ENCODE data around the gene CAPN15.
"Not testable (repeated sequence)": the region's sequence is repeated elsewhere in the genome, so short reads cannot be mapped to it uniquely, and the experiment has no call there.

The CAPN15 gene

DNA sequence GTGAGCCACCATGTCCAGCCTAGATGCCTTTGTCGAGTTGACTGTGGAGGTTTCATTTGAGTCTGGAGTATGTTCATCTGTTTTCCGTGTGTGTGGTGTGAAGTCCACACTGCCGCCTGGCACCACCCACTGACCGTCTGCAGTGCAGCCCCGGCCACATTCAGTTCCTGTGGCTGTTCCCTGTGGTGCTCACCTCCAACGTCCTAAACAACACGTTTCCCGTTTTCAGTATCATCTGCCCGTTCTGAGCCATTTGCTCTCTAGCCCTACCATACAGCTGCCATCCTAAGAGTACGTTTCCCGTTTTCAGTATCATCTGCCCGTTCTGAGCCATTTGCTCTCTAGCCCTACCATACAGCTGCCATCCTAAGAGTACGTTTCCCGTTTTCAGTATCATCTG lies 20.0 kb upstream of the CAPN15 start:
- DNase-seq (ENCODE audit: low spot score), result not testable (repeated sequence)

DNA sequence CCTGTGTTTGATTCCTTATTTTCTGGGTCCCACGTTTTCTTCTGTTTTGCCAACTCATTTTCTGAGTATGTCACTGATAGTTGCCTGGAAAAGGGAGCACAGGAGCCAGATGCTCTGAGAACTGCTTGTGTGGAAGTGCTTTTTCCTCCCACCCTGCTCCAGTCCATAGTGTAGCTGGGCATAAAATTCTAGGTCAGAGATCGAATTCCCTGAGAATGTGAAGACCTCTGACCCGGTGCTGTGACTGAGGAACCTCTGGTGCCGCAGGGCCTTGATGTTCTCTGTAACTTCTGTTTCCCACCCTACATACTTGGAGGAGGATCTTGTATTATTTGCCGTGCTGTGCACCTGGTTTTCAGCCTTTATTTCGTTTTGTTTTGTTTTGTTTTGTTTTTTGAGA lies 19.5 kb upstream of the CAPN15 start:
- DNase-seq (ENCODE audit: low spot score), result no peak

DNA sequence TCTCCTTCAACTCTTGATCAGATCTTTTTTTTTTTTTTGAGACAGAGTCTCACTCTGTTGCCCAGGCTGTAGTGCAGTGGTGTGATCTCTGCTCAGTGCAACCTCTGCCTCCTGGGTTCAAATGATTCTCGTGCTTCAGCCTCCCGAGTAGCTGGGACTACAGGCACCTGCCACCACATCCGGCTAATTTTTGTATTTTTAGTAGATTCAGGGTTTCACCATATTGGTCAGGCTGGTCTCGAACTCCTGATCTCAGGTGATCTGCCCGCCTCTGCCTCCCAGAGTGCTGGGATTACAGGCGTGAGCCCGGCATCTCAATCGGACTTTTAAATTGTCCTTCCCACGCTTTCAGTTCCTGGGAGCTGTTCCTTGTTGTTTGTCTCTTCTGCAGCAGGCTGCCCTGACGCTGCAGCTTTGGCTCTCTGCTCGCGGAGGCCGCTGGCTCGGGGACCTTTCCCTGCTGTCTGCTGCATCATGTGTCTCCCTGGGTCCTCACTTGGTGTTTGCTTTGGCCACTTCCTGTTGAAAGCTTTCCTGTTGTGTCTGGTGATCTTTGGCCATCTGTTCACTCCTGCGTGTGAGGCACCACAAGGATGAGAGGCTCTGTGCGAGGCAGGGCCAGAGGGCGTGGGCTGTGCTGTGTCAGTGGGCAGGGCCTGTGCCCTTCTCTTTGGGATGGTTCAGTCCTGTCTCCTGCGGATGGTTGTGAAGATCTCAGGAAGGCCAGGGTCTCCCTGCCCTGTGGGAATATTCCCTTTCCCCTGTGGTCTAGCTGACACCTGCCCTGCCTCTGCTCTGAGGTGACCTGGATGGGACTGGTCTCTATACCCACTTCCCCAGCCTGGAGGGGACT lies 18.4 kb upstream of the CAPN15 start:
- DNase-seq (ENCODE audit: low spot score), result no peak

DNA sequence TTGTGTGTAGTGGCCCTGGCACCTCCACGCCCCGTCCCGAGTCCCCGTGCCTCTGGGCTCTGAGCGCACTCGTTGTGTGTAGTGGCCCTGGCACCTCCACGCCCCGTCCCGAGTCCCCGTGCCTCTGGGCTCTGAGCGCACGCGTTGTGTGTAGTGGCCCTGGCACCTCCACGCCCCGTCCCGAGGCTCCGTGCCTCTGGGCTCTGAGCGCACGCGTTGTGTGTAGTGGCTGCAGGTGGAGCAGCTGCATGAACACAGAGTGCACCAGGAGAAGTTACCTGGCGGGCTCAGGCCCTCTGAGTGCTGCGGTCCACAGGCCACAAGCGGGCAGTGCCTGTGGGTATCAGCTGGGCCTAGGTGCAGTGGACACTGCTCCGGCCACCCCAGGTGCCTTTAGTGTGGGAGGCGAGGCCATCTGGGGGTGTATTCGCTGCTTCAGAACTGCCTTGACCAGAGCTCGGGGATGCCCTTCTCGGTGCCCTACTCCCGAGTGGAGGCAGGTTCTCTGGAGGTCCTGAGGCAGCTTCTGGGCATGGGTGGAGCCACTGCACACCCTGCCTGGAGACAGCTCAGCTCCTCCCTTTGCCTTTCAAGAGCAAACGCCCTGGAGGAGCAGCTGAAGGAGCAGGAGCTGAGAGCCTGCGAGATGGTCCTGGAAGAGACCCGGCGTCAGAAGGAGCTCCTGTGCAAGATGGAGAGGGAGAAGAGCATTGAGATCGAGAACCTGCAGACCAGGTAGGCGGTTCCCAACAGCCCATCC lies 17.3 kb upstream of the CAPN15 start:
- no peak for DNase-seq (ENCODE audit: low spot score)

DNA sequence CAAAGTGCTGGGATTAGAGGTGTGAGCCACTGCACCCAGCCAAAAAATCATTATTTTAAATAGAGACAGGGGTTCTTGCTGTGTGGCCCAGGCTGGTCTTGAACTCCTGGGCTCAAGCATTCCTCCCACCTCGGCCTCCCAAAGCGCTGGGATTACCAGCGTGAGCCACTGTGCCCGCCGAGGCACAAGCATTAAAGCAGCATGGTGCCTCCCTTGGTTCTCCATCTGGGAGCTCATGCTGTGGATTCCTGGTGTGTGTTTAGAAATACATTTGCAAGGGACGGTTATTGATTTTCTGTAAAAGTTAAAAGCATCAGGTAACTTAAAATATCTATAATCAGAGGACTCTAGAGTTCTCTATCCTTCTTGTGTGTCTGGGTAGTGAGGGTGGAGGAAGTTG lies 14.7 kb upstream of the CAPN15 start:
- DNase-seq (ENCODE audit: low spot score), result no peak

DNA sequence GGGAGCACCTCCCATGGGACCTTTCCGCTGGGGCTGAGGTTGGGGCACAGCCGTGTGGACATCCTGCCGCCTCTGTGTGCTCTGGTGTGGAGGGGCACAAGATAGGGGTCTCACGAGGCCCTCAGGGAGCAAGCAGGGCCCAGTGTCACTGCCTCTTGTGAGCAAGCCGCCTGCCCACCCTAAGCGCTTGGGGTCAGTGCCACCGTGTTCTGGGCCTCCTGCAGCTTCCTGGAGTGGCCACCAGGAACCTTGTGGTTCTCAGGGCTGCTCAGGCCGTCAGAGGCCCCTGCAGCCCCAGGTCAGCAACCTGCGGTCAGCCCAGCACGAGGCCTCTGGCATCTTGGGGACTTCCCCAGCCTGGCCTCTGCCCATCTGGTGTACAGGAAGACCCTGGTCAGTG lies 13.6 kb upstream of the CAPN15 start:
- no peak for DNase-seq (ENCODE audit: low spot score)

DNA sequence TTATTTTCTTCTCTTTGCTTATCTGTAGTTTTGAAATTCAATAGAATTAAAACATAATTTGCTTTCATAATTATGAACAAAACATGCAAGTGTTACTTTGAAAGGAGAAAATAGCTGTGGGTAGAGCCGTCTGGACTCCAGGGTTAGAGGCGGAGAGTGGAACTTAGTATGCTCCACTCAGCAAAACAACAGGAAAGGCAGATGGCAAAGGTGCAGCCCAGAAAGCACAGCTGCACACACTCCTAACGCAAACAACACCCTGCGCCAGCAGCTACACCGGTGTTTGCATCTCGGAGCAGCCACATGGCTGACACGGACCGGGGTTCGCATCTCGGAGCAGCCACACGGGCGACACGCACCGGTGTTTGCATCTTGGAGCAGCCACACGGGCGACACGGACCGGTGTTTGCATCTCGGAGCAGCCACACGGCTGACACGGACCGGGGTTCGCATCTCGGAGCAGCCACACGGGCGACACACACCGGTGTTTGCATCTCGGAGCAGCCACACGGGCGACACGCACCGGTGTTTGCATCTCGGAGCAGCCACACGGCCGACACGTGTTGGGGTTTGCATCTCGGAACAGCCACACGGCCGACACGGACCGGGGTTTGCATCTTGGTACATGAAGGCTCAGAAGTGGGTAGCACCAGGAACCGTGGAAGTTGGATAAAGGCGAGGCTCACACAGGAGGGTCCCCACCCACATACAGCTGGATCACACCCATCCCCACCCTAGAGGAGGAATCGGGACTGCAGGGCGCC lies 12.2 kb upstream of the CAPN15 start:
- no peak for DNase-seq (ENCODE audit: low spot score)

DNA sequence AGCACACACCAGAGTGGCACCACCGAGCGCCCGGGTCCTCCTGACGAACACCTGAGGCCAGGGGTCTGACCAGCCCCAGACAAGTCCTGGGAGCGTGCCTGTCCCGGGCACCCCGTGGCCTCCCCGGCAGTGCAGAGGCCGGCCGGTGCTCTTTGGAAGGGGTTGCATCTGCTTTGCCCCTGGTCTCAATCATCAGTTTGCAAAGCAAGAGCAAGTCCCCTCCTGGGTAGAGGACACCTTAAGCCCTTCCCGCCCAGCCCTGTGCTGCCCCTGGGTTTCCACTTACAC lies 11.6 kb upstream of the CAPN15 start:
- no peak for DNase-seq (ENCODE audit: low spot score)

DNA sequence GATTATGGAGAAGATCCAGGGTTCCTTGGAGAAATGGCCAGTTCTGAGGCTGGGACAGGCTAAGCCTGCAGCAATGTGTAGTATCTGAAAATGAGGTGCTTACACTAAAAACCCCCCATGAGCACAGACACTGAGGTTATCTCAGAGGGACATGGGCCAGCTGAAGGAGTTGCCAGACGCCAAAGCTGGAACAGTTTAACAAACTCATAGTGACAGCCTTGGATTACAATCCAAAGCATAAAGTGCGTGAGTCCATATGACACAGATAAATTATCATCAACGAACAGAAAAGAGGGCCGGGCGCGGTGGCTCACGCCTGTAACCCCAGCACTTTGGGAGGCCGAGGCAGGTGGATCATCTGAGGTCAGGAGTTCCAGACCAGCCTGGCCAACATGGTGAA lies 11.2 kb upstream of the CAPN15 start:
- DNase-seq (ENCODE audit: low spot score), result no peak

DNA sequence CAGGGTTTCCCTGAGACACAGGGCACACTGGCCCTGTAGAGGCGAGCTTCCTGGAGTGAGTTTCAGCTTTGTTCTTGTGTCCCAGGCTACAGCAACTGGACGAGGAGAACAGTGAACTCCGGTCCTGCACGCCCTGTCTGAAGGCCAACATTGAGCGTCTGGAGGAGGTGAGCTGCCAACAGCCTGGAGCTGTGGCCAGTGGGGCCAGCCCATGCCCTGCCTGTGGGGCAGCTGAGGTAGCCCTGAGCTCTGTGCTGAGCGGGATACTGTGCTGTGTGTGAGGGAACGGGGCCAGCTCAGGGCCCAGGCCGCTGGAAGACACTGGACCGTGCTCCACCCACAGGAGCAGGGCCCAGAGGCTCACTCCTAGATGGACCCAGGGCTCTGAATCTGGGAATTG lies 8.7 kb upstream of the CAPN15 start:
- no peak for DNase-seq (ENCODE audit: low spot score)

DNA sequence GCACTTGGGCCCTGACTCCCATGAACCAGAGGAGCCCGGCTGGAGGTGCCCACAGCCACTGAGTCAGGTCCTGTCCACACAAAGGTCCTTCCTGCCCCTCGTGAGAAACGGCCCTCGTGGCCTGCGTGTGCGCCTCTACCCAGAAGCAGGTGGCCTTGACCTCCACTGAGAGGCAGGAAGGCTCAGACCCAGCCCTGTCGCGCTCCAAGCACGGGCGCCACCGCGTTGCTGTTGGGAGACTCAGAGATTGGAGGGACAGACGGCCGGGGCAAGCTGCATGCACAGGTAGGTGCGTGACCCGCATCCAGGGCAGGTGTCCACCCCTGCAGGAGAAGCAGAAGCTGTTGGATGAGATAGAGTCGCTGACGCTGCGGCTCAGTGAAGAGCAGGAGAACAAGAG lies 8.1 kb upstream of the CAPN15 start:
- no peak for DNase-seq (ENCODE audit: low spot score)

DNA sequence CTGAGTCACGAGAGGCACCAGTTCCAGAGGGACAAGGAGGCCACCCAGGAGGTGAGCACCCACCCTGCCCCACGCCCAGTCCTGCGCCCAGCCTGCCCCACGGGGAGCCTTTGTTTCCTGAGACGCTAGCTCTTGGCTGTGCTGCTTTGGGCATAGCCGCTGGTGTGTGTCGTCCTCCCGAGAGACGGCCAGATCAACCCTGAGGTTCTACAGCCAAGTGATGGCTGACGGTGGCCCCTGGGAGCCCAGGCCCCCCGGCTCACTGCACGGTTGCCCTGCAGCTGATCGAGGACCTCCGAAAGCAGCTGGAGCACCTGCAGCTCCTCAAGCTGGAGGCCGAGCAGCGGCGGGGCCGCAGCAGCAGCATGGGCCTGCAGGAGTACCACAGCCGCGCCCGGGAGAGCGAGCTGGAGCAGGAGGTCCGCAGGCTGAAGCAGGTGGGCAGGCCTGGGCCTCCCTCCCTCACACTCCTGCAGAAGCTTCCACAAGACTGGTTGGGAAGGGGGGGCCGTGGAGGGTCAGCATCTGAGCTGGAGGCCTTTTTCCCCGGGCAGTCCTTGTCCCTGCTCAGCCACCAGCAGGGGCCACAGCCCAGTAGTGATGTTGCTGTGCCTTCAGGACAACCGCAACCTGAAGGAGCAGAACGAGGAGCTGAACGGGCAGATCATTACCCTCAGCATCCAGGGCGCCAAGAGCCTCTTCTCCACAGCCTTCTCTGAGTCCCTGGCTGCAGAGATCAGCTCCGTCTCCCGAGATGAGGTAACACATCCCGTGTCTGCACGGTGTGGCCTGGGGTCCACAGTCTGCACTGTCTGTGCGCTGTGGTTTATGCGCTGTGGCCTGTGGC lies 7.4 kb upstream of the CAPN15 start:
- no peak for DNase-seq (ENCODE audit: low spot score)

DNA sequence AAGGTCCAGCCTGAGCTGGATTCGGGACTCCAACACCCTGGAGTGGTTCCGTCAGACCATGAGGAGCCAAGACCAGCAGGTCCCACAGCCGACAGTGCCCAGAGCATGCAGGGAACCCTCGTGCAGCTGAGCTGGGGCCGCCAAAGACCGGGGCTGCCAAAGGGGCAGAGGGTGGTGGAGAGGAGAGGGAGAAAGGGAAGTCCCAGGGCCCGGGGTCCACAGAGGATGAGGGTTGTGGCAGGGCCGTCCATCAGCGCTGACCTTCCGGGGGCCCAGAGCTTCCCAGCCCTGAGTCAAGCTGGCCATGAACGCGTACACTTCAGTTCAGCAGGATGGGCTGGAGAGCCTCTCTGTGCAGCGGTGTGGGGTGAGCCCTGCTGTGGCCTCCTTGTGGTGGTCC lies 6.7 kb upstream of the CAPN15 start:
- no peak for DNase-seq (ENCODE audit: low spot score)

DNA sequence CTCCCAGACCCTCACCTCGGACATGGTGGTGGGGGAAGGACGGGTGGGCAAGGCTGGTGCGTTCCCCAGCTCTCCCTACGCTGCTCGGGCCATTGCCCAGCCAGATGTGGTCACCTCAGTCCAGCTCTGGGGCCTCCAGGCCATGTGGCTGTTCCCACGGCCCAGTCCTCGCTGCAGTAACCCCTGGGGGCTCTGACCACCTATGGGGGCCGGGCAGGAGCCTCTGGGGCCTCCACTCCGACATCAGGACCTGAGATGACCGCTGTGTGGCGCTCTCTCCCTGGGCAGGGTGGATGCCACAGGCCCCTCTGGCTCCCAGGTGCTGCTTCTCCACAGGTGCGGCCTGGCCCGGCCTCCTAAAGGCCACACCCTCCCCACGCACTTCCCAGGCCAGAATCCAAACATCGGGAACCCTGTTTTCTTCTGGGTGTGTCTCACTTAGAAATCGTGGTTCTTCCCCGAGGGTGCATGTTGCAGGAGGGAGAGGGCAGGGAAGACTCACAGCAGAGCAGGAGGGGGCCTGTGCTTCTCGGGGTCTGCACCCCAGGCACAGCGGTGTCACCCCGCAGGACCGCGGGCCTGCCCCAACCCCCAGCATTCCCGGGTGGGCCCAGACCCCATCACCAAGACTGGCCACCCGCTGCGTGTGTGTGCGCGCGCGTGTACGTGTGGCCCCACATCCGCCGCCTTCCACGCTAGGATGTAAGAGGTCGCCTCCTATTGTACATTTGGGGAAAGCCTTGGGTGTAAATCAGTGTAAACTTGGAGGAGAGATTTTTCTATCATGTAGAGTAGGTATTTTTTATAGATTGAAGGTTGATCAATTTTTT lies 5.9 kb upstream of the CAPN15 start:
- no peak for DNase-seq (ENCODE audit: low spot score)

DNA sequence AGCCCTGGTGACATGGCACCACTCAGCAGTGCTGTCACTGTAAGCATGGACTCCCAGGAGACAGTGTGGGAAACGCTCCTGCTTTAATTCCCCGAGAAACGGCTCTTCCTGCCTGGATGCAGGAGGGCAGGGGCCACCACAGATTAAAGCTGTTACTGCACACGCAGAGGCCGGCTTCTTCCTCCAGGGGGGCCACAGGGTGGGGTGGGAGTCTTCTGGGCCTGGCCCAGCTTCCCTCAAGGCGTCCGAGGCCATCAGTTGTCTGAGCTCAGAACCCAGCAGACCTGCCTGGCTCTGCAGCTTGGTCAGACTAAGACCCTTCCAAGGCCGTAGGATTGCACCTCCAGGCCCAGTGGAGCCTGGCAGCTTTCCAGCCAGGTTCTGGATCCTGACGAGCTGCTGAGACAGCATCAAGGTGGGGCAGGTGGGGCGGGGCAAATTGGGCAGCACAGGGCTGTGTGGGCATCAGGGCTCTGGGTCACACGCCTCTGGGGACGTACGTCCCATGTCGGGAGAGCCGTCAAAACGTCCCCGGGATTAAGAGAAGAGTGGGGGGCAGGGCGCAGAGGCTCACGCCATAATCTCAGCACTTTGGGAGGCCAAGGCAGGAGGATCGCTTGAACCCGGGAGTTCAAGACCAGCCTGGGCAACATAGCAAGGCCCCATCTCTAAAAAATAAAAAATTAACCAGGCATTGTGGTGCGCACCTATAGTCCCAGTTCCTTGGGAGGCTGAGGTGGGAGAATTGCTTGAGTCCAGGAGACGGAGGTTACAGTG lies 5.0 kb upstream of the CAPN15 start:
- DNase-seq (ENCODE audit: low spot score), result no peak

DNA sequence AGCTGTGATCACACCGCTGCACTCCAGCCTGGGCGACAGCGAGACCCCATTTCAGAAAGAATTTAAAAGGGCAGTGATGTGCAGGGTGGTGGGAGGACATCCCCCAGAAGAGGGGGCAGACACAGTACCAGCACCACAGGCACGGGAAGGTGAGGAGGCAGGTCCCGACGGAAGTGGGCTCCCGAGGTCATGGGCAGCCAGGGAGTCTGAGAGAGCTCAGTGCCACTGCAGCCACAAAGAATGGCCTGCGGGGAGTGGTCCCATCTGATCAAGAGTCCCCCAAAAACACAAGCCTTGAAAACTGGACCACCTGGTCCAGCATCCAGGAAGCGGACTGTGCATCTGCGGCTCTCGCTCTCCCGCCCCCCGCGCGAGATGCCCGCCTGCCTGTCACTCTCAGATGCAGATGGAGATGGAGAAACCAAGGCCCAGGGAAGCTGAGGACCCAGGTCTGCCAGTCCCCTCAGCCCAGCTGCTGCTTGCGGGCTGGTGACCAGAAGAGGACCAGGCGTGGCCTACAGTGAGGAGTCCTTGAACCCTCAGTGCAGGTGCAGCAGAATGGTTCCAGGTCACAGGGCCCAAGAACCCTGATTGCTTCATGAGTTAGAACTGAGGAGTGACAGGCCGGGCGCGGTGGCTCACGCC lies 4.3 kb upstream of the CAPN15 start:
- DNase-seq (ENCODE audit: low spot score), result no peak

DNA sequence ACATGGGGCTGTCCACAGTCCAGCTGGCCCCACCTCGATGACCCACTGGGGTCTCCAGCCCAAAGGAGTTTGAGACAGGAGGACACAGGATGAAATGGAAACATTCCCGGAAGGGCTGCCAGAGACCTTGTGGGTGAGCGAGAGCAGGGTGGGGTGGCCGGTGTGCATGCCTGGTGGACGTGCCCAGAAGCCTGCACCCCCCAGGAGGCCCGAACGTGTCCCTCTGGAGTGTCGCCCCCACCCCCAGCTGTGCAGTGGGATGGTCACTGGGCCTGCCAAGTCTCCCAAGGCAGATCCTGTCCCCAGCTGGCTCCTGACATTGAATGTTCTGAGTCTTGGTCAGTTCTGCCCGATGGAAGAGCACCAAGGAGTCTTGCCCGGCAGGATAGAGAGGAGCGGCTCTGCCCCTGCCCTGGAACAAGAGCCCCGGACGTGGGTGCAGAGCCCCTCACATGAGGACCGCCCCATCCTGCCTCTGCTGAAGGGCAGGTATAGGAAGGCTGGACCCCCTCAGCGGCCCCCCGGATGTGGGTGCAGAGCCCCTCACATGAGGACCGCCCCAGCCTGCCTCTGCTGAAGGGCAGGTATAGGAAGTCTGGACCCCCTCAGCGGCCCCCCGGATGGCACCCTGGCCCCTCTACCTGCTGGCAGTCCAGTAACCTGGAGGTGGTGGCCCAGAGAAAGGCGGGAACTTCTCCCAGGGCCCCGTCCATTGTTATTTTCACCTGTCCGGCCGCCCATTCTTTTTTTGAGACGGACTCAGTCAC lies 3.1 kb upstream of the CAPN15 start:
- DNase-seq (ENCODE audit: low spot score), result no peak

DNA sequence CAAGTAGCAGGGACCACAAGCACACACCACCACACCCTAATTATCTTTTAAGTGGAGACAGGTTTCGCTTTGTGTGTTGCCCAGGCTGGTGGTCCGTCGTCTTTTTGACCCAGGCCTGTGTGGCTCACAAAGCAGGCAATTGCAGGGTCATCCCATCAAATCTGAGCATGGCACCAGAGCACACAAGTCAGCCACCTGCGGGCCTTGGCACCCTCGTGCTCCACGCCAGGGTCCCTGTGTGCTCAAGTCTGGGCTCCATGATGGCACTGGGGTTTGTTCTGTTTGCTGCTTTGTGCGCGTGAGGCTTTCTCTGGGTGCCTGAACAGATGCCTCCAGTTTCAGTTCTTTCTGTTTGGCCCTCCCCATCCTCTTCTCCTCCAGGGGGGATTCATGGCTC lies 2.4 kb upstream of the CAPN15 start:
- DNase-seq (ENCODE audit: low spot score), result no peak

DNA sequence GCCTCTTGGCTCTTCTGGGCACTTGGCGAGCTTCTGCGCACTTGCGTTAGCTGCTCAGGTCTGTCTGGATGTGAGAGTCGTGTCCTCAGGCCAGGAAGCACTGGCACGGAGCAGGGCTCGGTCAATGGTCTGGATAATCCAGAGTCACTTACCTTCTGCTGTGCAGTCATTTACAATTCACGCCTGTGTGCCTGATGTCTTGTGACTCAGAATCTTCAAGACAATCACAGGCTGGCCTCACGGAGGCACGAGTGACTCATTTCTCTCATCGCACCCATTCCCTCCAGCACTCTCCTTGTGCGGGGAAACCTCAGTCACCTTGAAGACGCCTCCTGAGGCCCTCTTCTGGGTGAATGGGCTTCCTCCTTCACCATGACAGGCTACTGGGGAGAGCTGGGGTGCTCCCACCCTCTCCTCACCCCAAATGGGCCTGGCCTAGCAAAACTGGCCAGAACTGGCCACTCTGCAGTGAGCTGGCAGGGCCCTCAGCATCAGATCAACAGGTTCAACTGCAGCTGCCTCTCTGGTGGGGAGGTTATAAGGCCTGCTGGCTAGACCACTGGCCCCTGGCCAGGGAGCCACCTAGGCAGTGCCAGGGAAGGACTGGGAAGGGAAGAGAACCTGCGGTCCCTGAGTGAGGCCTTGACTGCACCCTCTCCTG lies 1.9 kb upstream of the CAPN15 start:
- peak; percentile 99 for DNase-seq (ENCODE audit: low spot score)

All from kidney tubule cell (primary cell).